PC-9 (cell line): ENCODE data around the gene CNTN4. TPM values are rescaled to one million over a fixed set of nuclear protein-coding genes. Genes with fewer than 3 reads are reported as not detected.

ENCODE experiments used
- BruUV-seq: library from RNA; stranded (reverse); fragments of 400-500 nt; replicated peaks from 2 replicates; lab custom pipeline; 2021; lab: Mats Ljungman, UMichigan
- CTCF ChIA-PET: fragments of 300-600 bp; sonication (Branson Sonifier 250); formaldehyde crosslinking; loops from one replicate; lab custom pipeline; 2022; ENCODE audit warnings: antibody characterized with exemption; lab: Charles Lee
- POLR2A ChIA-PET: fragments of 300-600 bp; sonication (Branson Sonifier 250); formaldehyde crosslinking; loops from one replicate; lab custom pipeline; 2022; ENCODE audit warnings: antibody characterized with exemption; ENCODE audit not compliant: unreplicated experiment; lab: Charles Lee
- DNase-seq, 2 experiments: peaks; one replicate each; pipeline versions ENCODE4 v3.0.0 to v3.0.0-alpha.2; 2015 to 2022; ENCODE audit warnings: mixed read lengths in 1 of 2
- H2AFZ ChIP-seq: fragments of 200-600 bp; sonication (generic); 2 replicates; pipeline ENCODE4 v1.8.1; 2017; ENCODE audit warnings: antibody characterized with exemption
- H3F3A ChIP-seq: fragments of 200-600 bp; sonication (generic); 2 replicates; pipeline ENCODE4 v1.8.1; 2017; ENCODE audit warnings: antibody characterized with exemption, mild to moderate bottlenecking, low read depth; ENCODE audit not compliant: insufficient read depth
- H3K27ac ChIP-seq: fragments of 200-600 bp; sonication (generic); 2 replicates; pipeline ENCODE4 v1.6.1; 2016; ENCODE audit warnings: mixed run types
- H3K27me3 ChIP-seq: fragments of 200-600 bp; sonication (generic); 2 replicates; pipeline ENCODE4 v1.6.1; 2016; ENCODE audit warnings: low read depth, mixed run types; ENCODE audit not compliant: insufficient read depth
- H3K36me3 ChIP-seq: fragments of 200-600 bp; sonication (generic); 2 replicates; pipeline ENCODE4 v1.6.1; 2016; ENCODE audit warnings: low read depth, mixed run types
- H3K4me1 ChIP-seq: fragments of 200-600 bp; sonication (generic); replicated peaks from 2 replicates; pipeline ENCODE4 v1.6.1; 2016; ENCODE audit warnings: mixed run types; ENCODE audit not compliant: insufficient read depth
- H3K4me2 ChIP-seq: fragments of 200-600 bp; sonication (generic); 2 replicates; pipeline ENCODE4 v1.6.1; 2017; ENCODE audit warnings: mixed run types
- H3K4me3 ChIP-seq: fragments of 200-600 bp; sonication (generic); 2 replicates; pipeline ENCODE4 v1.6.1; 2016; ENCODE audit warnings: mixed run types
- H3K79me2 ChIP-seq: fragments of 200-600 bp; sonication (generic); 2 replicates; pipeline ENCODE4 v1.6.1; 2017; ENCODE audit warnings: low read depth, mixed run types
- H3K9me2 ChIP-seq: fragments of 200-600 bp; sonication (generic); 2 replicates; pipeline ENCODE4 v1.8.1; 2017; ENCODE audit warnings: mild to moderate bottlenecking; ENCODE audit not compliant: insufficient read depth
- H3K9me3 ChIP-seq: fragments of 200-600 bp; sonication (generic); 2 replicates; pipeline ENCODE4 v1.8.1; 2016; ENCODE audit warnings: low read depth; ENCODE audit not compliant: insufficient read depth
- H4K20me1 ChIP-seq: fragments of 200-600 bp; sonication (generic); 2 replicates; pipeline ENCODE4 v1.8.1; 2017; ENCODE audit not compliant: insufficient read depth
- EZH2 ChIP-seq: fragments of 200-600 bp; sonication (generic); IDR thresholded peaks from 2 replicates; pipeline ENCODE4 v1.8.0; 2017; ENCODE audit warnings: antibody characterized with exemption, low read depth
- intact Hi-C: fragments of 100-400 bp; cut with micrococcal nuclease; formaldehyde crosslinking; loops from one replicate; pipeline ENCODE4 v1.10.0; 2022; ENCODE audit not compliant: unreplicated experiment
- total RNA-seq: library from RNA; stranded (reverse); gene quantifications from 2 replicates; pipeline ENCODE4 v1.2.3, GENCODE V29; 2021
- TF ChIP-seq, protein P1 (sequence below): fragments of 200-600 bp; sonication (generic); conservative IDR thresholded peaks from 2 replicates; pipeline ENCODE4 v1.6.1; 2017; ENCODE audit warnings: mixed run types, antibody characterized with exemption, mild to moderate bottlenecking, moderate library complexity

The CNTN4 gene
- total RNA-seq, 1 experiment from 2014 or later: not detected

GRCh38 chr3:2372306-2372705 is 273.6 kb downstream of the CNTN4 start:
- POLR2A ChIA-PET: no interaction called here
- no peaks in the 10 kb centered on the region for H3F3A ChIP-seq
- CTCF ChIA-PET: no interaction called here
- BruUV-seq: no TSS peak
- no peak overlapping the region for H3K4me3 ChIP-seq
- H3K4me1 ChIP-seq: no peaks in the 10 kb centered on the region
- TF ChIP-seq EZH2: no peak
- TF ChIP-seq, protein P1, sequence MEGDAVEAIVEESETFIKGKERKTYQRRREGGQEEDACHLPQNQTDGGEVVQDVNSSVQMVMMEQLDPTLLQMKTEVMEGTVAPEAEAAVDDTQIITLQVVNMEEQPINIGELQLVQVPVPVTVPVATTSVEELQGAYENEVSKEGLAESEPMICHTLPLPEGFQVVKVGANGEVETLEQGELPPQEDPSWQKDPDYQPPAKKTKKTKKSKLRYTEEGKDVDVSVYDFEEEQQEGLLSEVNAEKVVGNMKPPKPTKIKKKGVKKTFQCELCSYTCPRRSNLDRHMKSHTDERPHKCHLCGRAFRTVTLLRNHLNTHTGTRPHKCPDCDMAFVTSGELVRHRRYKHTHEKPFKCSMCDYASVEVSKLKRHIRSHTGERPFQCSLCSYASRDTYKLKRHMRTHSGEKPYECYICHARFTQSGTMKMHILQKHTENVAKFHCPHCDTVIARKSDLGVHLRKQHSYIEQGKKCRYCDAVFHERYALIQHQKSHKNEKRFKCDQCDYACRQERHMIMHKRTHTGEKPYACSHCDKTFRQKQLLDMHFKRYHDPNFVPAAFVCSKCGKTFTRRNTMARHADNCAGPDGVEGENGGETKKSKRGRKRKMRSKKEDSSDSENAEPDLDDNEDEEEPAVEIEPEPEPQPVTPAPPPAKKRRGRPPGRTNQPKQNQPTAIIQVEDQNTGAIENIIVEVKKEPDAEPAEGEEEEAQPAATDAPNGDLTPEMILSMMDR: no peak
- no peak overlapping the region for H3K4me2 ChIP-seq
- no peak overlapping the region for H3K27ac ChIP-seq
- no peak overlapping the region for H2AFZ ChIP-seq
- H3K9me2 ChIP-seq: no peaks in the 10 kb centered on the region
- no peak for DNase-seq
- H4K20me1 ChIP-seq: no peaks in the 10 kb centered on the region
- no peaks in the 10 kb centered on the region for H3K79me2 ChIP-seq
- no peaks in the 10 kb centered on the region for H3K36me3 ChIP-seq
- H3K9me3 ChIP-seq: no peaks in the 10 kb centered on the region
- intact Hi-C loops: no loop called here
- H3K27me3 ChIP-seq: no peaks in the 10 kb centered on the region

GRCh38 chr3:2375376-2375775 is 276.7 kb downstream of the CNTN4 start:
- Histone ChIP-seq H3K79me2 (no peaks in the 10 kb centered on the region), H3K36me3 (no peaks in the 10 kb centered on the region), H3K9me2 (no peaks in the 10 kb centered on the region), H3K9me3 (no peaks in the 10 kb centered on the region), H3F3A (no peaks in the 10 kb centered on the region), H4K20me1 (no peaks in the 10 kb centered on the region), H2AFZ (no peak overlapping the region), H3K4me3 (no peak overlapping the region), H3K27ac (no peak overlapping the region), H3K27me3 (no peaks in the 10 kb centered on the region), H3K4me1 (no peaks in the 10 kb centered on the region), H3K4me2 (no peak overlapping the region)
- ChIA-PET POLR2A (no interaction called here), CTCF (no interaction called here)
- BruUV-seq: no TSS peak
- no peak for DNase-seq
- intact Hi-C loops: no loop called here
- TF ChIP-seq, protein P1: no peak
- TF ChIP-seq EZH2: no peak

GRCh38 chr3:2377281-2377680 is 278.6 kb downstream of the CNTN4 start:
- intact Hi-C loops: no loop called here
- ChIA-PET POLR2A (no interaction called here), CTCF (no interaction called here)
- no peaks in the 10 kb centered on the region for H3K9me3 ChIP-seq
- DNase-seq: no peak
- no peak overlapping the region for H3K4me3 ChIP-seq
- TF ChIP-seq EZH2: no peak
- TF ChIP-seq, protein P1: no peak
- H4K20me1 ChIP-seq: no peaks in the 10 kb centered on the region
- no peak overlapping the region for H3K27ac ChIP-seq
- no peak overlapping the region for H2AFZ ChIP-seq
- no peaks in the 10 kb centered on the region for H3K9me2 ChIP-seq
- no TSS peak for BruUV-seq
- no peaks in the 10 kb centered on the region for H3F3A ChIP-seq
- no peaks in the 10 kb centered on the region for H3K4me1 ChIP-seq
- no peaks in the 10 kb centered on the region for H3K79me2 ChIP-seq
- H3K36me3 ChIP-seq: no peaks in the 10 kb centered on the region
- H3K4me2 ChIP-seq: no peak overlapping the region
- H3K27me3 ChIP-seq: no peaks in the 10 kb centered on the region
